EH (cell line): ENCODE data around the gene TNFRSF1B.

Source experiments
- DNase-seq: peaks from one replicate; pipeline ENCODE4 v3.0.0-alpha.2; 2015; ENCODE audit warnings: low read depth

TNFRSF1B gene

DNA sequence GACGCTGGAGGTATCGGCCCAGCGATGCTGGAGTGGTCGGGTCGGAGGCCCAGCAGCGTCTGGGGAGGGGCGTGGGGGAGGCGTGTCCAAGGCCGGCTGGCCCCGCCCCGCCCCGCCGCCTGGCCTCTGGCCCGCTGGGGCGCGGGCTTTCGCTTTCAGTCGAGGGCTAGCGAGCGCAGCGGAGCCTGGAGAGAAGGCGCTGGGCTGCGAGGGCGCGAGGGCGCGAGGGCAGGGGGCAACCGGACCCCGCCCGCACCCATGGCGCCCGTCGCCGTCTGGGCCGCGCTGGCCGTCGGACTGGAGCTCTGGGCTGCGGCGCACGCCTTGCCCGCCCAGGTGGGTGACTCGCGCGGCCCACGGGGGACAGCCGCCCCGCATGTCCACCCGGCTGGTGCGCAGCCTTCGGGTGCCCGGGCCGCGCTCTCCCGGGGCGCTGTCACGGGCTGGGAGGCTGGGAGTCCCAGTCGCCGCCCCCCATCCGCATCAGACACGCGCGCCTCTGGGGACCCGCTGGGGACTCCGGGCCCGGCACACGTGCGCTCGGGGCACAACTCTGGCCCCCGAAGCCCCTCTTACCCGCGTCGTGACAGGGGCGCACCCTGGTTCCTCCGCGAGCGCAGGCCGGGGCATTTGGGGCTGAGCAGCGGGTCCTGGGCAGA, at the start of gene TNFRSF1B:
Gene TNFRSF1B, plus strand, starts transcription at position 158 of the 659 bp plus-strand sequence. Its CDS starts 101 bp downstream, at position 259.
- DNase-seq: peak; percentile 47

DNA sequence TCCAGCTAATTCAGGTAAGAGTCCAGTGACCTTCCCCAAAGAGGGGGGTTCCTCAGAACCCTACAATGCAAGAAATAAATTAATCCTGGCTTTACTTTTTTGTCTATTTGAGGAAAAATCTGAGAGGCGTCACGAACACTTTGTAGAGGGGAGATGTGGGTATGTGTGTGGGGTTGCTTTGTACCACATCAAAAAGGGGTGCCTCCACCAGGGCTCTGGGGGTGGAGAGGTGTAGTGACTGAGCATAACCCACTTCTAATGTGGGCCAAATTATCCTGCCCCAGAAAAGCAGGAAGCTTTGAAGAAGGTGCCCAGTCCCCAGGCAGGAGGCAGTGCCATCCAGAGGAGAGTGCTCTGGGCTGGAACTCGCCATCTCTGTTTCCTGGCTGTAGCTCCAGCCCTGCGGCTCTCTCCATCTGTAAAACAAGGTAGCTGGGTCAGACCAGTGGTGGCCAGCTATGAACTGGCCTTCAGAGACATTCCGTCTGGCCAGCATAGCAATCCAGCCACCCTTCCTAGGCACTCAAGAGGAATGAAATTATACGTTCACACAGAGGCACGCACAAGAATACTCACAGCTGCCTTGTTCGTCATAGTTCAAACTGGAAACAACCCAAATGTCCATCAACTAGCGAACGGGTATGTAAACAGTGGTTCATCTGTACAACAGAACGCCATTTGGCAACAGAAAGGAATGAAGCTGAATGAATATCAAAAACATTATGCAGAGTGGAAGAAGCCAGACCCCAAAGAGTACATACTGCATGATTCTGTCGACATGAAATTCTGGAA, 45.4 kb upstream of the TNFRSF1B start:
- DNase-seq: peak; percentile 79

- no peak for DNase-seq
These were observed 43.6 kb upstream of the TNFRSF1B start for GRCh38 chr1:12123172-12123571.

GRCh38 chr1:12124693-12125421, 41.9 kb upstream of the TNFRSF1B start:
- peak; percentile 70 for DNase-seq

DNA sequence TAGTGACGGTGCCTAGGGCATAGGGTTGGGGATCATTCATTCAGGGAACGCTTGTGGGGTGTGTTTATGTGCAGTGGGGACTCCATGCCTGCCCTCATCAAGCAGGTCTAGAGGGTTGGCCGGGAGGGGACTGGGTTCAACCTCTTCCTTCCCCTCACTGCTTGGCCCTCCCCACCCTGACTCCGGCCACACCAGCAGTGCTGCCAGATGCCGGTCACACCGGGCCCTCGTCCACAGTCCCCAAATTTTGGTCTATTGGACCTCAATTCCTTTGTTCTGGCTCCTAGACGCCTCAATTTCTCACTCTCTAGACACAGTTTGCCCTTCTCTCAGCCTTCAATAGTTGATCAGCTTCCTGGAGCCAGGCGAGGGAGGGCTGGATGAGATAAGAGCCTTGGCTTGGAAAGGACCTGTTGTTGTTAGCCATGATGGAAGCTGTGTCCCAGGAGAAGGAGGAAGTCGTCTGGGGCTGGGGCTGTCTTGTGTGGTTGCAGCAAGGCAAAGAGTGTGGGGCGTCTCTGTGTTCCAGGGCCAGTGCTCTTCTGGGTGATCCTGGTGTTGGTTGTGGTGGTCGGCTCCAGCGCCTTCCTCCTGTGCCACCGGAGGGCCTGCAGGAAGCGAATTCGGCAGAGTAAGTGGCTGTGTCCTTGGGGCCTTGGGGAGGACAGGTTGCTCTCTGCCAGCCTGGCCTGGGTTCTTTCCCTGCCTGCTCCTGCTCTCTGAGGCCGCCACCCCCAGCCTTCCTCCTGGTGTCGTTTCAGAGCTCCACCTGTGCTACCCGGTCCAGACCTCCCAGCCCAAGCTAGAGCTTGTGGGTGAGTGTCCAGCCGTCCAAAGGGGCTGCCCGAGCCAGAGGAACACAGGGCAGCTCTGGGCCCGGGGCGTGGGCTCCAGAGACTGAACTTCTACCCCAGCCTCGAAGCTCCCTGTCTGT, 41.1 kb upstream of the TNFRSF1B start:
- DNase-seq: no peak

GRCh38 chr1:12126781-12127180, 40.0 kb upstream of the TNFRSF1B start:
- DNase-seq: no peak

DNA sequence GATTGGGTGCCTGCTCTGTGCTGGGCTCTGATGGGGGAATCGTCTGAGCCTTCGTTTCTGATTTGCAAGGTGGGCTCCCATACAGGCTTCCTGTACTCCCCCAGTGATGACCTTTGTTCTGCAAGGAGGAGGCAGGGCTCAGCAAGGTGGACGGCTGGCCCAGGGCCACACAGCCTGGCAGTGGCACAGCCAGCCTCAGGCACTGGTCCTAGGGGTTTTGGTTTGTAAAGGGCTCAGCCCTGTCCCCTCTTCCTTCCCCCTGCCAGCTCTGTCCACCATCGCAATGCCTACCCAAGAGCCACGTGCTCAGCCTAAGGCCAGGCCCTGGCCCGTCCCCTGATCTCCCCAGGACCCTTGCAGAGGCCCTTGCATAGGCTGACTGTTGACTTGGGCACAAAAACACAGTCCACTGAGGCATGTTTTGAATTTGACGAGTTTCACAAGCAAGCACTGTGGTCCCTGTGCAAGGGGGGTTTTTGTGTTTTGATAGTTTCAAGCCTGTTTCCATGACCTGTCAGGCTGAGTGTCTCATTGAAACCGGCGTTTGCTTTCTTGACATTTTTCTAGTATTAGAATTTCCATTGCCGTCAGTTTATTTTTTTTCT, 39.5 kb upstream of the TNFRSF1B start:
- no peak for DNase-seq

DNA sequence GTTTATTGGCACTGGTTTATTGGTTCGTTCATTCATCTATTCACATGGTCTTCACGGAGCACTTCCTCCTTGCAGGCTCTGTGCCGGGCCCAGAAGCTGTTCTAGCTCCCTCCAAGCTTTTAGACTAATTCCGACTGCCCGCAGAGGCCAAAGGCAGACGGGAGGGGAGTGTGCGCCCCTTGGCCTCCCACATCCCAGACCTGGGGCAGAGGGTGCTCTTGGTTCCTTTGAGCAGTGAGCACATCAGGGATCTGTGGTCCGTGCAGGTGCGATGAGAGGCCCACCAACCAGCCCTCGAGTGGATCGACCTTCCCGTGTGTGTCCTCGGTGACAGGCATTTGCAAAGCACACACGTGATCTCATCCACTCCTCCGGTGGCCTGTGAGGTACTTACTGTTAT, 38.7 kb upstream of the TNFRSF1B start:
- DNase-seq: no peak

GRCh38 chr1:12129624-12130023, 37.2 kb upstream of the TNFRSF1B start:
- no peak for DNase-seq

DNA sequence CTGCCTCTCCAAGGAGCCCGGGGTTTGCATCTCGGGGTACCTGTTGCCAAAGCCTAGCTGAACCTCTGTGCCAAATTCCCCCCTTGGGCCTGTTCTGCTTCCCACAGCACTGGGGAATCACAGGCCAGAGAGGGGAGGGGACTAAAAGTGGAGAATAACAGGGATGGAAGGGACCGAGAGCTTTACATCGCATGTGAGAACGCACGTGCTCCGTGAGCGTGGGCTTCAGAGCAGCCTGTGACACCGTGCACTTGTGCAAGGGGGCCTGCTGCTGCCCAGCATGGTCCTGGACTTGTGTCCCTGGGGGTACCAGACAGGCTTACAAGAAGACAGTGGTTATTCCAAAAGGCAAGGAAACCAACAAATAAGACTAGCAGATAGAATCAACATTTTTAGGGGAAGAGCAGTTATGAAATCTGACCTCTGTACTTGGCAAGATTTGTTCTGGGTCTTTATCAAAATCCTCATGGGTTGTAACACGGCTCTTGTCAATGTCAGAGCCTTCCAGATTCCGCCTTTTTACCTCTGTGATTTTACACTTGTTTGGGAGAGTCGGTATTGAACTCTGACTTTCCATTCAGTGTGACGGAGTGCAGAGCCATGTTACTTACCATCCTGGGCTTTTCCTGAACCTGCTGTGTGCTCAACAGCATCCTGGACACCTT, 36.2 kb upstream of the TNFRSF1B start:
- DNase-seq: no peak

DNA sequence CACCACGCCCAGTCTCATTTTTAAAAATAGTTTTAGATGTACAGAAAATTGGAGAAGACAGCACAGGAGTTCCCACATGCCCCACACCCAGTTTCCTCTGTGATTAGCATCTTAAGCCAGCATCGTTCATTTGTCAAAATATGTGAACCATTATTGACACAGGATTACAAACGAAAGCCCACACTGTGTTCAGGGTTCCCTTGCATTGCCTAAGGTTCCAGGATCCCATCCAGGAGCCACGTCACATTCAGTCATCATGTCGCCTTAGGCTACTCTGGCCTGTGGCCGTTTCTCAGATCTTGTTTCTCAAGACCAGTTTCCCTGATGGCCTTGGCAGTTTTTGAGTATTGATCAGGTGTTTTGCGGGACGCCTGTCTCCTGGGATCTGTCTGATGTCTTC, 34.7 kb upstream of the TNFRSF1B start:
- peak; percentile 90 for DNase-seq

- DNase-seq: no peak
These were observed 32.1 kb upstream of the TNFRSF1B start for GRCh38 chr1:12134716-12135115.

DNA sequence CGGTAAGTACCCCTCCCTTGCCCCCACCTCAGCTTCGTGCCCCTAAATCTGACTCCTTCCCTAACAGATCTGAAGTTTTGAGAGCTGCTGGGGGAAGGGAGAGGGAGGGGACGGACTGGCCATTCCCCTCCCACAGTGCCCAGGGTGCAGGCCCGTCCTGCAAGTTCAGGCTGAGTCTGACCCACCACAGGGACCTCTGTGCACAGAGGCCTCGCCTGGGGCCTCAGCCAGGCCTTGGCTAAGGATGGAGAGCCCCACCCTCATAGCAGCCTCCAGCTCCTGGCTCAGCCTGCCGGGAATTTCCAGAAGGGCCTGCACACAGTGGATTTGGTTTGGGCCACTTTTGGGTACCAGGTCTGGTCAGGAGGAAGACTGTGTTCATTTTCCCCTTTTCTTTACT, 31.2 kb upstream of the TNFRSF1B start:
- DNase-seq: no peak

DNA sequence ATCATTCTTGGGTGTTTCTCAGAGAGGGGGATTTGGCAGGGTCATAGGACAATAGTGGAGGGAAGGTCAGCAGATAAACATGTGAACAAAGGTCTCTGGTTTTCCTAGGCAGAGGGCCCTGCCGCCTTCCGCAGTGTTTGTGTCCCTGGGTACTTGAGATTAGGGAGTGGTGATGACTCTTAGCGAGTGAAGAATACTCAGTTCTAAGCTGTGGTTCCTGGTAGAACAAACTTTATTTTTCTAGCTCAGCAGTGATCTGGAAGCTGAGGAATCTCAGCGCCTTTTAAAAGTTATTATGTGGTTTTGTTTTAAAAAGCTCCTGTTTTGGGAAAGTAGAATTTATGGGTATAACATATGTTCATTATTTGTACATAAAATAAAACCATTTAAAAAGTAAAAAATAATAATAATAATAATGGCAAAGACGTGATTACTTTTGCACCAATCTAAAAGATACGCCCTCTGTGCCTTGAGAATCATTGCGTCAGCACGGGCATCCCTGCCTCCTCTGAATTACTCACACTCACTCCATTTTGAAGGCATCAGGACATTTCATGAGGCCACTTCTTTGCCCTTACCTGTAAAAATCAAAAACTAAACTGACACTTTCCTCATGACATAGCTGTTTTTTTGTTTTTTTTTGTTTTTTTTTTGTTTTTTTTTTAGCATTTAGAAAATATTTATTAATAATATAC, 29.7 kb upstream of the TNFRSF1B start:
- DNase-seq: peak; percentile 12

DNA sequence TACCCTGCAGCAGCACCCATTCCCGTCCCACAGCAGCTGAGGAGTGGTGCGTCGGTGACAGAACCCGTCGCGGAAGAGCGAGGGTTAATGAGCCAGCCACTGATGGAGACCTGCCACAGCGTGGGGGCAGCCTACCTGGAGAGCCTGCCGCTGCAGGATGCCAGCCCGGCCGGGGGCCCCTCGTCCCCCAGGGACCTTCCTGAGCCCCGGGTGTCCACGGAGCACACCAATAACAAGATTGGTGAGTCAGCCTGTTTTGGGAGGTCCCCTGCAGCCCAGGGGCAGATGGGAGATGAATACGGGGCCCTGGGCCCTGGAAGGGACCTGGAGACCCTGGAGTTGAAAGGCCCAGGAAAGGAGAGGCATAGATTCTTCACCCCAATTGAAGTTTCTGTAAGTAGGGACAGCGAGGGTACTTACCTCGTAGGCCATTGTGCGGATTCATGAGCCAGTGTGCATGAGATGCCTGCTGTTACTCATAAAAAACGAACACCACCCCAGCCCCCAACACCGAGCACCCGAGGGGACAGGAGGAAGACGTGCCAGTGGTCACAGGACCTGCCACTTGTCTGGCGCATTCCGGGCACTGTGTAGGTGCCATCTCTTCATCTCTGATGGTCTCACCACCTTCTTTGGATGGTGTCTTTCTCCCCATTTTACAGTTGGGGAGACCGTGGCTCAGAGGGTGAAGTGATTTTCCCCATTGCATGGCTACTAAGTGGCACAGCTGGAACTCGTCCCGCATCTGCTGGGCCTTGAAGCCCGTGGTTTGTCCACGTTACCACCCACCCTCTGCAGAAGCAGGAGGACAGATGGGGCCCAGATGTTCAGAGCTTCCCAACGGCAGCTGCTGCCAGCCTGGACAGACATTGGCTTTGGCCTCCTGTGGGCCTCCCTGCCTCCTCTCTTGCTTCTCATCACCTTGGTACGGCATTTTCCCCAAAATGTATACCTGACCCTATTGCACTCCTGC, 28.3 kb upstream of the TNFRSF1B start:
- no peak for DNase-seq

GRCh38 chr1:12140016-12140415, 26.8 kb upstream of the TNFRSF1B start:
- DNase-seq: no peak

DNA sequence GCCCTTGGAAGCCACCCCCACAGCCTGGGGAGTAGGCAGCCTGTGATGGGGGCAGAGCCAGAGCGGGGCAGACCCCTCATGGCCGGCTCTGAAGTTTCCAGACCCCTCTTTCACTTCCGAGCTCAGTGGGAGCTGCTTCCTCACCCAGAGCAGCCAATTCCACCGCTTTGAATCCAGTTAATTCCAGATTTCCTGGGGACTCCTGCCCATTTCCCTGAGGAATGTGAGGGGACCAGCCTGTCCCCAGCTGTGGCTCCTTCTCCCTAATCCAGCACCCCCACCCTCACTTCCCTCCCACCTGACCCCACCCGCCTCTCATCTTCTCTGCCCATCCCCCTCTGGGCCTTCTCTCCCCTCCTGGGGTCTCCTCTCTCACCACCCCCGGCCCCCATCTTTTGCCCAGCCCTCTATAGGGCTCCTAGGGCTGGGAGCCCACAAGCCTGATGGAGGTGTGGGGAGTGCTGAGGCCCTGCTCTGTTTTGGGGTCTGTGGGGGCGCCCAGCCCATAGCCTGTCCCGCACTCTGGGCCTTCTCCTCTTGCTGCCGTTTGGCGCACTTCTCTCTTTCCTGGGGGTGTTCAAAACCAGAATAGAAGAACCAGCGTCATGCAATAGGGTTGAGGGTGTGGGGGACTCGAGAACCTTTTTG, 26.2 kb upstream of the TNFRSF1B start:
- DNase-seq: no peak

DNA sequence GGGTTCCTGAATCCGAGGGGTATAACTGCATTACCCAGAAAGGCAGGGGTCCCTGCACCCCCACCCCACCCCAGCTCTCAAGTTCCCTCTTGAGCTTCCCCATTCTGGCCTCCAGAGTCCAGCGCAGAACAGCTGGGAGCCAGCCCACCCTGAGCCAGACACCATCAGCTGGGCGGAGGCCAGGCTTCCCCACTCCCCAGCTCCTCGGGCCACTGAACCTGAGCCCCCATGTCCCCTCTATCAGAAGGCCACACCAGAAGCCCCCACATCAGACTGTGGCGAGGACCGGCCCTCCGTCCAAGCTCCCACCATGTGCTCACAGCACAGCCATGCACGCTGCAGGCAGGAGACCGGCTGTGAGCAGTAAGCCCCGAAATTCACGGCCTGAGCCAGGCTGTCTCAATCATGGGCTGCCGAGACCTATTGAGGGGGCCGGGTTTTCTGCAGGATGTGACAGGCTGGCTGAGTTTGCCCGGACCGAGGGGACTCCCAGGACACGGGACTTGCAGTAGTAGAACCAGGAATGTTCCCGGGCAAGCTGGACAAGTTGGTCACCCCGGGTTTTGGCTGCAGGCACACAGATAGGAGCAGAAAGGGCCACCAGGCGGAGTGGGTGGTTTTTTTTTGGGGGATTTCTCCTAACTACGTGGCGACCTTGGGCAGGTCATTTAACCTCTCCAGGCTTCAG, 25.5 kb upstream of the TNFRSF1B start:
- DNase-seq: no peak
